LHCN-M2 (cell line): Measurements from ENCODE around the gene CNTN1. TPM values are rescaled to one million over a fixed set of nuclear protein-coding genes. Genes with fewer than 3 reads are reported as not detected.
"Not testable (repeated sequence)": the region's sequence is repeated elsewhere in the genome, so short reads cannot be mapped to it uniquely, and the experiment has no call there.

Experiments used
- DNase-seq: peaks from one replicate; pipeline ENCODE4 v3.0.0-alpha.2; 2012; ENCODE audit warnings: low read depth
- total RNA-seq: library from RNA; depleted of rRNA; stranded (reverse); fragments of >200 nt; gene quantifications from 2 replicates; pipeline ENCODE4 v1.2.3, GENCODE V29; 2014

Gene CNTN1
- total RNA-seq, 1 experiment from 2014 or later, result not detected

GRCh38 chr12:41026151-41026550 is 333.9 kb downstream of the CNTN1 start:
- DNase-seq, result no peak

GRCh38 chr12:41032386-41032785 is 340.1 kb downstream of the CNTN1 start:
- no peak for DNase-seq

GRCh38 chr12:41034686-41035085 is 342.4 kb downstream of the CNTN1 start:
- DNase-seq, result no peak

- no peak for DNase-seq
Measured at GRCh38 chr12:41039461-41039860, 347.2 kb downstream of the CNTN1 start.

GRCh38 chr12:41045509-41045908 is 353.3 kb downstream of the CNTN1 start:
- no peak for DNase-seq

GRCh38 chr12:41049033-41049432 is 356.8 kb downstream of the CNTN1 start:
- DNase-seq, result no peak

- no peak for DNase-seq
Measured at GRCh38 chr12:41051954-41052353, 359.7 kb downstream of the CNTN1 start.

GRCh38 chr12:41052441-41052840 is 360.2 kb downstream of the CNTN1 start:
- DNase-seq, result no peak

GRCh38 chr12:41053046-41053445 is 360.8 kb downstream of the CNTN1 start:
- DNase-seq, result no peak

- DNase-seq, result no peak
Measured at GRCh38 chr12:41055875-41056577, 363.8 kb downstream of the CNTN1 start.

GRCh38 chr12:41058266-41058665 is 366.0 kb downstream of the CNTN1 start:
- DNase-seq, result no peak

- no peak for DNase-seq
Measured at GRCh38 chr12:41061192-41061591, 369.0 kb downstream of the CNTN1 start.

GRCh38 chr12:41064411-41064810 is 372.2 kb downstream of the CNTN1 start:
- no peak for DNase-seq

- no peak for DNase-seq
Measured at GRCh38 chr12:41067941-41068645, 375.9 kb downstream of the CNTN1 start.

- DNase-seq, result no peak
Measured at GRCh38 chr12:41073633-41074472, 381.6 kb downstream of the CNTN1 start.

GRCh38 chr12:41074473-41074769 is 382.2 kb downstream of the CNTN1 start:
- no peak for DNase-seq

- DNase-seq, result no peak
Measured at GRCh38 chr12:41076114-41076513, 383.9 kb downstream of the CNTN1 start.

GRCh38 chr12:41081241-41081640 is 389.0 kb downstream of the CNTN1 start:
- DNase-seq, result not testable (repeated sequence)

GRCh38 chr12:41089438-41089837 is 397.2 kb downstream of the CNTN1 start:
- DNase-seq, result no peak

GRCh38 chr12:41092115-41092514 is 399.9 kb downstream of the CNTN1 start:
- no peak for DNase-seq

GRCh38 chr12:41096797-41097196 is 404.6 kb downstream of the CNTN1 start:
- DNase-seq, result no peak

GRCh38 chr12:41100572-41100971 is 408.3 kb downstream of the CNTN1 start:
- no peak for DNase-seq

GRCh38 chr12:41101806-41102205 is 409.6 kb downstream of the CNTN1 start:
- DNase-seq, result no peak
